ENCODE results near the gene RIPK4. TPM values are rescaled to one million over a fixed set of nuclear protein-coding genes. Genes with fewer than 3 reads are reported as not detected.

RIPK4 gene
- polyA plus RNA-seq, 1 donor (not counting 4 experiments of a cell fraction or from before 2014, with no cell fraction given) = 18.4 TPM

DNA sequence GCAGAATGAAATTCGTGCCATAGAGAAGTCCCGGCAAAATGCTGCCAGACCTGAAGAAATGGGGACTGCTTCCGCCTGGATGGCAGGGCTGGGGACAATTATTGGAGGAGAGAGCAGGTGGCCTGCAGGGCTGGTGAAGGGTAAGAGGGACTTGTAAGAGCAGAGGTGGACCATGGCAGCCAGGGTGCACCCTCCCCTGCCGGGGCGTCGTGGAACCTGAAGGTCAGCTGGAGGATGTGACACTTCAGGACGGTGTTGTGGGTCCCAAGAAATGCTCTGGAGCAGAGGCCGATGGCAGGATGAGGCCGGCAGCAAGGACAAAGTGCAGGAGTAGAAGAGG is 40.3 kb downstream of the RIPK4 start:
- Histone ChIP-seq H3K4me2 (ENCODE audit: control insufficient read depth, extremely low read depth, insufficient read depth, low read depth, low read length) (peak overlapping the region; percentile 69), H2AFZ (ENCODE audit: control insufficient read depth, low read length) (peak overlapping the region; percentile 16), H3K9ac (ENCODE audit: control insufficient read depth, extremely low read depth, insufficient read depth, low read length) (peak overlapping the region; percentile 82), H3K9me3 (ENCODE audit: control insufficient read depth, low read depth, low read length) (no peaks in the 10 kb centered on the region), H3K9me1 (ENCODE audit: control insufficient read depth, extremely low read depth, insufficient read depth, low read length) (no peaks in the 10 kb centered on the region), H3K4me3 (ENCODE audit: control insufficient read depth in 2 of 3, extremely low read depth in 1 of 3, insufficient read depth in 2 of 3, low read depth in 1 of 3, low read length in 3 of 3) (no peak overlapping the region), H3K4me1 (ENCODE audit: control insufficient read depth, extremely low read depth, insufficient read depth, low read length) (peaks cover 47% of the 10 kb centered on the region), H4K20me1 (ENCODE audit: control insufficient read depth, extremely low read depth, insufficient read depth, low read length) (no peaks in the 10 kb centered on the region), H3K79me2 (ENCODE audit: control insufficient read depth, insufficient read depth, low read length) (no peaks in the 10 kb centered on the region), H3K27ac (ENCODE audit: control insufficient read depth, insufficient read depth, low read length) (peak overlapping the region; percentile 87), H3K27me3 (ENCODE audit: control insufficient read depth, extremely low read depth, insufficient read depth, low read length) (no peaks in the 10 kb centered on the region), H3K36me3 (ENCODE audit: control insufficient read depth in 2 of 2, extremely low read depth in 1 of 2, insufficient read depth in 2 of 2, low read length in 2 of 2) (no peaks in the 10 kb centered on the region)
- no peak for FAIRE-seq
- dilution Hi-C loops (cut with MboI; ENCODE audit: extremely low pct_ligation_motif_present, low sequenced_read_pairs) = no loop called here
- no peak for TF ChIP-seq EZH2 (IDR thresholded peaks at IDR 0.05; ENCODE audit: low read length)
- TF ChIP-seq, protein P1, sequence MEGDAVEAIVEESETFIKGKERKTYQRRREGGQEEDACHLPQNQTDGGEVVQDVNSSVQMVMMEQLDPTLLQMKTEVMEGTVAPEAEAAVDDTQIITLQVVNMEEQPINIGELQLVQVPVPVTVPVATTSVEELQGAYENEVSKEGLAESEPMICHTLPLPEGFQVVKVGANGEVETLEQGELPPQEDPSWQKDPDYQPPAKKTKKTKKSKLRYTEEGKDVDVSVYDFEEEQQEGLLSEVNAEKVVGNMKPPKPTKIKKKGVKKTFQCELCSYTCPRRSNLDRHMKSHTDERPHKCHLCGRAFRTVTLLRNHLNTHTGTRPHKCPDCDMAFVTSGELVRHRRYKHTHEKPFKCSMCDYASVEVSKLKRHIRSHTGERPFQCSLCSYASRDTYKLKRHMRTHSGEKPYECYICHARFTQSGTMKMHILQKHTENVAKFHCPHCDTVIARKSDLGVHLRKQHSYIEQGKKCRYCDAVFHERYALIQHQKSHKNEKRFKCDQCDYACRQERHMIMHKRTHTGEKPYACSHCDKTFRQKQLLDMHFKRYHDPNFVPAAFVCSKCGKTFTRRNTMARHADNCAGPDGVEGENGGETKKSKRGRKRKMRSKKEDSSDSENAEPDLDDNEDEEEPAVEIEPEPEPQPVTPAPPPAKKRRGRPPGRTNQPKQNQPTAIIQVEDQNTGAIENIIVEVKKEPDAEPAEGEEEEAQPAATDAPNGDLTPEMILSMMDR (optimal IDR thresholded peaks at IDR 0.05 in 1 of 3, IDR thresholded peaks at IDR 0.05 in 1 of 3, conservative IDR thresholded peaks at IDR 0.05 in 1 of 3; ENCODE audit: extremely low read depth in 1 of 3, insufficient read depth in 2 of 3, low read length in 3 of 3) = no peak
- DNase-seq (ENCODE audit: low read depth, low spot score) = no peak

DNA sequence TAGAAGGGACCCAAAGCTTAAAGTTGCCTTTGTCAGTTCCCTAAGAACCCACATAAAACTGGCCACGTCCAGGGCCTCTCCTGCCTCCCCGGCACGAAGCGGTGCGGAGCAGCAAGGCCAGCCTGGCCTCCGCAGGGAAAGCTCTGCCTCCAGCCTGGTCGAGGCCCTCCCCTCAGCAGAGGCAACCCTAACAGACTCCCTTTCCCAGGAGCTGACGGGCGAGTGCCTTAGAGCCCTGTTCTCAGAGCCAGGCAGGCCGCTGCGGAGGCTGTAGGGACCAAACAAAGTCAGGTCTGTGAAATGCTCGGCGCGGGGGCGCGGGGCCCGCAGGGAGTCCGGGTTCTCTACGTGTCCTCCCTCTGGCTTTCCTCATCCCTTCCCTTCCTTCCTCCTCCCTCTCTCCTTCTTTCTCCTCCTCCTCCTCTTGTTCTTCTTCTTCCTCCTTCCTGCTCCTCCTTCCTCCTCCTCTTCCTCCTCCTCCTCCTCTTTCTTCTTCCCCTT is 40.7 kb downstream of the RIPK4 start:
- Histone ChIP-seq H2AFZ (ENCODE audit: control insufficient read depth, low read length) (no peak overlapping the region), H3K79me2 (ENCODE audit: control insufficient read depth, insufficient read depth, low read length) (no peaks in the 10 kb centered on the region), H3K27ac (ENCODE audit: control insufficient read depth, insufficient read depth, low read length) (no peak overlapping the region), H3K4me3 (ENCODE audit: control insufficient read depth in 2 of 3, extremely low read depth in 1 of 3, insufficient read depth in 2 of 3, low read depth in 1 of 3, low read length in 3 of 3) (no peak overlapping the region), H3K36me3 (ENCODE audit: control insufficient read depth in 2 of 2, extremely low read depth in 1 of 2, insufficient read depth in 2 of 2, low read length in 2 of 2) (no peaks in the 10 kb centered on the region), H3K4me2 (ENCODE audit: control insufficient read depth, extremely low read depth, insufficient read depth, low read depth, low read length) (no peak overlapping the region), H3K4me1 (ENCODE audit: control insufficient read depth, extremely low read depth, insufficient read depth, low read length) (peaks cover 50% of the 10 kb centered on the region), H3K27me3 (ENCODE audit: control insufficient read depth, extremely low read depth, insufficient read depth, low read length) (no peaks in the 10 kb centered on the region), H3K9me3 (ENCODE audit: control insufficient read depth, low read depth, low read length) (no peaks in the 10 kb centered on the region), H3K9me1 (ENCODE audit: control insufficient read depth, extremely low read depth, insufficient read depth, low read length) (no peaks in the 10 kb centered on the region), H4K20me1 (ENCODE audit: control insufficient read depth, extremely low read depth, insufficient read depth, low read length) (no peaks in the 10 kb centered on the region), H3K9ac (ENCODE audit: control insufficient read depth, extremely low read depth, insufficient read depth, low read length) (no peak overlapping the region)
- dilution Hi-C loops (cut with MboI; ENCODE audit: extremely low pct_ligation_motif_present, low sequenced_read_pairs) = no loop called here
- DNase-seq (ENCODE audit: low read depth, low spot score) = no peak
- FAIRE-seq = no peak
- TF ChIP-seq, protein P1 (optimal IDR thresholded peaks at IDR 0.05 in 1 of 3, IDR thresholded peaks at IDR 0.05 in 1 of 3, conservative IDR thresholded peaks at IDR 0.05 in 1 of 3; ENCODE audit: extremely low read depth in 1 of 3, insufficient read depth in 2 of 3, low read length in 3 of 3) = no peak
- no peak for TF ChIP-seq EZH2 (IDR thresholded peaks at IDR 0.05; ENCODE audit: low read length)
